SU-DHL-6 (cell line): ENCODE results near the gene XRCC4.

Experiments
- H2AFZ ChIP-seq: fragments of 200-600 bp; sonication (generic); 2 replicates; pipeline ENCODE4 v1.6.1; 2014; ENCODE audit warnings: low read depth, mild to moderate bottlenecking, moderate library complexity, mixed read lengths, antibody characterized with exemption, low read length; ENCODE audit not compliant: severe bottlenecking
- H3F3A ChIP-seq: fragments of 200-600 bp; shearing (Covaris generic); 2 replicates; pipeline ENCODE4 v1.6.0; 2016; ENCODE audit warnings: antibody characterized with exemption, mild to moderate bottlenecking; ENCODE audit not compliant: insufficient read depth
- H3K27ac ChIP-seq: fragments of 200-600 bp; sonication (generic); 2 replicates; pipeline ENCODE4 v1.5.1; 2016; ENCODE audit warnings: low read depth, mild to moderate bottlenecking, low read length, moderate library complexity, mixed read lengths
- H3K27me3 ChIP-seq: fragments of 200-600 bp; sonication (generic), shearing (Covaris generic); 2 replicates; pipeline ENCODE4 v1.6.0; 2014; ENCODE audit warnings: mild to moderate bottlenecking, low read length
- H3K36me3 ChIP-seq: fragments of 200-600 bp; sonication (generic); 2 replicates; pipeline ENCODE4 v1.6.1; 2014; ENCODE audit warnings: mild to moderate bottlenecking, low read length, mixed read lengths
- H3K4me2 ChIP-seq: fragments of 300-600, 200-600 bp; shearing (Covaris generic), sonication (generic); 2 replicates; pipeline ENCODE4 v1.6.0; 2014; ENCODE audit warnings: low read length, low read depth, mild to moderate bottlenecking; ENCODE audit not compliant: poor library complexity, severe bottlenecking
- H3K4me3 ChIP-seq: fragments of 200-600 bp; sonication (generic); 2 replicates; pipeline ENCODE4 v1.5.1; 2014; ENCODE audit warnings: antibody characterized with exemption, low read length, mild to moderate bottlenecking, mixed read lengths; ENCODE audit not compliant: insufficient read depth, poor library complexity, severe bottlenecking
- H3K79me2 ChIP-seq: fragments of 200-600 bp; sonication (generic); 2 replicates; pipeline ENCODE4 v1.6.1; 2014; ENCODE audit warnings: mild to moderate bottlenecking, low read length, moderate library complexity; ENCODE audit not compliant: insufficient read depth
- H3K9ac ChIP-seq: fragments of 200-600 bp; sonication (generic); 2 replicates; pipeline ENCODE4 v1.7.0; 2014; ENCODE audit warnings: mild to moderate bottlenecking, low read length
- H3K9me2 ChIP-seq: fragments of 200-600 bp; sonication (generic); replicated peaks from 2 replicates; pipeline ENCODE4 v1.6.1; 2014; ENCODE audit warnings: low read length; ENCODE audit not compliant: insufficient read depth
- H3K9me3 ChIP-seq: fragments of 200-600 bp; sonication (generic); 2 replicates; pipeline ENCODE4 v1.6.1; 2014; ENCODE audit warnings: low read length, mixed read lengths; ENCODE audit not compliant: insufficient read depth
- H4K20me1 ChIP-seq: fragments of 200-600 bp; sonication (generic); 2 replicates; pipeline ENCODE4 v1.6.1; 2014; ENCODE audit warnings: low read depth, mild to moderate bottlenecking, antibody characterized with exemption, low read length, moderate library complexity, mixed read lengths
- CTCF ChIP-seq: fragments of 200-600 bp; sonication (generic); IDR thresholded peaks from one replicate; pipeline ENCODE4 v1.5.1; 2017; ENCODE audit warnings: antibody characterized with exemption, mild to moderate bottlenecking, low read length, moderate library complexity; ENCODE audit not compliant: insufficient read depth, poor library complexity, severe bottlenecking
- EZH2phosphoT487 ChIP-seq: fragments of 200-600 bp; sonication (generic), shearing (Covaris generic); conservative IDR thresholded peaks from 2 replicates; pipeline ENCODE4 v1.6.1; 2018; ENCODE audit warnings: mild to moderate bottlenecking, antibody characterized with exemption, low read length, moderate library complexity, mixed read lengths

XRCC4 gene

GRCh38 chr5:83322273-83322924 lies 245.1 kb downstream of the XRCC4 start:
- no peak for TF ChIP-seq CTCF
- TF ChIP-seq EZH2phosphoT487 = no peak
- Histone ChIP-seq H3F3A (no peaks in the 10 kb centered on the region), H3K9me2 (no peaks in the 10 kb centered on the region), H3K27ac (no peak overlapping the region), H2AFZ (no peak overlapping the region), H3K36me3 (no peaks in the 10 kb centered on the region), H3K9me3 (no peaks in the 10 kb centered on the region), H3K4me2 (no peak overlapping the region), H3K27me3 (no peaks in the 10 kb centered on the region), H4K20me1 (no peaks in the 10 kb centered on the region), H3K4me3 (no peak overlapping the region), H3K9ac (no peak overlapping the region), H3K79me2 (no peaks in the 10 kb centered on the region)

- H3K9me2 ChIP-seq = no peaks in the 10 kb centered on the region
- no peak overlapping the region for H3K4me2 ChIP-seq
- H3K9ac ChIP-seq = no peak overlapping the region
- no peak overlapping the region for H3K4me3 ChIP-seq
- H3K9me3 ChIP-seq = no peaks in the 10 kb centered on the region
- H4K20me1 ChIP-seq = no peaks in the 10 kb centered on the region
- no peaks in the 10 kb centered on the region for H3K79me2 ChIP-seq
- no peak overlapping the region for H3K27ac ChIP-seq
- no peaks in the 10 kb centered on the region for H3K27me3 ChIP-seq
- TF ChIP-seq CTCF (no peak), EZH2phosphoT487 (no peak)
- H3K36me3 ChIP-seq = no peaks in the 10 kb centered on the region
- H3F3A ChIP-seq = no peaks in the 10 kb centered on the region
- H2AFZ ChIP-seq = no peak overlapping the region
These were observed 246.3 kb downstream of the XRCC4 start for GRCh38 chr5:83323557-83324180.

GRCh38 chr5:83331842-83332241 lies 254.5 kb downstream of the XRCC4 start:
- Histone ChIP-seq H3K36me3 (no peaks in the 10 kb centered on the region), H4K20me1 (no peaks in the 10 kb centered on the region), H3F3A (no peaks in the 10 kb centered on the region), H3K27me3 (no peaks in the 10 kb centered on the region), H3K9me2 (no peaks in the 10 kb centered on the region), H3K4me3 (no peak overlapping the region), H3K79me2 (no peaks in the 10 kb centered on the region), H3K9ac (no peak overlapping the region), H3K4me2 (no peak overlapping the region), H2AFZ (no peak overlapping the region), H3K27ac (no peak overlapping the region), H3K9me3 (no peaks in the 10 kb centered on the region)
- TF ChIP-seq CTCF = no peak
- no peak for TF ChIP-seq EZH2phosphoT487
